ENCODE results near the gene GRAP2.

The GRAP2 gene

GRCh38 chr22:39967996-39968972 lies 67.4 kb downstream of the GRAP2 start:
- TF ChIP-seq POLR2AphosphoS5 (IDR thresholded peaks at IDR 0.05; ENCODE audit: low read depth, low read length) (no peak), REST (IDR thresholded peaks at IDR 0.05; ENCODE audit: insufficient read depth in 1 of 2, low read depth in 2 of 2, low read length in 2 of 2) (no peak), SIN3A (IDR thresholded peaks at IDR 0.05; ENCODE audit: borderline replicate concordance, insufficient read depth, low read length) (no peak), TAF1 (IDR thresholded peaks at IDR 0.05; ENCODE audit: borderline replicate concordance, insufficient read depth, low read length) (no peak), FOXP2 (optimal IDR thresholded peaks at IDR 0.05; ENCODE audit: borderline replicate concordance, extremely low read depth, extremely low read length, insufficient read depth) (no peak)

GRCh38 chr22:39970742-39971141 lies 69.9 kb downstream of the GRAP2 start:
- no peak for TF ChIP-seq FOXP2 (optimal IDR thresholded peaks at IDR 0.05; ENCODE audit: borderline replicate concordance, extremely low read depth, extremely low read length, insufficient read depth)
- TF ChIP-seq REST (IDR thresholded peaks at IDR 0.05; ENCODE audit: insufficient read depth in 1 of 2, low read depth in 2 of 2, low read length in 2 of 2) = no peak
- TF ChIP-seq POLR2AphosphoS5 (IDR thresholded peaks at IDR 0.05; ENCODE audit: low read depth, low read length) = no peak
- TF ChIP-seq SIN3A (IDR thresholded peaks at IDR 0.05; ENCODE audit: borderline replicate concordance, insufficient read depth, low read length) = no peak
- TF ChIP-seq TAF1 (IDR thresholded peaks at IDR 0.05; ENCODE audit: borderline replicate concordance, insufficient read depth, low read length) = no peak

- TF ChIP-seq POLR2AphosphoS5 (IDR thresholded peaks at IDR 0.05; ENCODE audit: low read depth, low read length) = no peak
- no peak for TF ChIP-seq TAF1 (IDR thresholded peaks at IDR 0.05; ENCODE audit: borderline replicate concordance, insufficient read depth, low read length)
These were observed 71.8 kb downstream of the GRAP2 start for GRCh38 chr22:39972641-39973040.

GRCh38 chr22:39973656-39974055 lies 72.8 kb downstream of the GRAP2 start:
- TF ChIP-seq POLR2AphosphoS5 (IDR thresholded peaks at IDR 0.05; ENCODE audit: low read depth, low read length) (no peak), REST (IDR thresholded peaks at IDR 0.05; ENCODE audit: insufficient read depth in 1 of 2, low read depth in 2 of 2, low read length in 2 of 2) (no peak), FOXP2 (optimal IDR thresholded peaks at IDR 0.05; ENCODE audit: borderline replicate concordance, extremely low read depth, extremely low read length, insufficient read depth) (no peak), TAF1 (IDR thresholded peaks at IDR 0.05; ENCODE audit: borderline replicate concordance, insufficient read depth, low read length) (no peak), SIN3A (IDR thresholded peaks at IDR 0.05; ENCODE audit: borderline replicate concordance, insufficient read depth, low read length) (no peak)

- TF ChIP-seq TAF1 (IDR thresholded peaks at IDR 0.05; ENCODE audit: borderline replicate concordance, insufficient read depth, low read length) = no peak
- TF ChIP-seq FOXP2 (optimal IDR thresholded peaks at IDR 0.05; ENCODE audit: borderline replicate concordance, extremely low read depth, extremely low read length, insufficient read depth) = no peak
- TF ChIP-seq REST (IDR thresholded peaks at IDR 0.05; ENCODE audit: insufficient read depth in 1 of 2, low read depth in 2 of 2, low read length in 2 of 2) = no peak
- TF ChIP-seq SIN3A (IDR thresholded peaks at IDR 0.05; ENCODE audit: borderline replicate concordance, insufficient read depth, low read length) = no peak
These were observed 73.2 kb downstream of the GRAP2 start for GRCh38 chr22:39974065-39974464.
